Stimulated activated CD8-positive, alpha-beta memory T cell treated with anti-CD3 and anti-CD28 coated beads, Interleukin-12 subunit alpha, Interleukin-12 subunit beta, amount 100 ng/mL, for 24 hours (primary cell): ENCODE results near the gene GTF2A1.

Experiments used
- DNase-seq: peaks from one replicate; pipeline ENCODE4 v3.0.0-alpha.2; 2020; ENCODE audit errors: extremely low read depth

Gene GTF2A1

GRCh38 chr14:81137316-81137715, 83.4 kb downstream of the GTF2A1 start:
- no peak for DNase-seq

DNA sequence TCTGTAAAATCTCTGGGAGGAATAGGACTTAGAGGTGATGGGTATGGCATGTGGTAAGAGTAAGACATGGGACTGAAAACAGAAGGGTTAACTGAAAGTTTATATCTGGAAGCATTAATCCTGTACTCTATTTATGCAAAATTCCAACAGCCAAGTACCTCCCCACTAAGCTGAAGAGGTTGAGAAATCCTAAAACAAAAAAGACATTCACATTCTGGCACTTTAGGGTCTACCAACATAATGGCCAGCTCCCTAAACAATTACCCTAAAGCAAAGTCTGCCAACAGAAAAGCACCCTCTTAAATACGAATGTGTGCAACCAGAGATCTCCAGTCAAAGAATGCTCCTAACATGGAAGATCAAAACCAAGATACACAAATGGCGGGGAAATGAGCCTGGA, 87.4 kb downstream of the GTF2A1 start:
- no peak for DNase-seq

- DNase-seq = no peak
These were observed 88.3 kb downstream of the GTF2A1 start for GRCh38 chr14:81132468-81132867.

DNA sequence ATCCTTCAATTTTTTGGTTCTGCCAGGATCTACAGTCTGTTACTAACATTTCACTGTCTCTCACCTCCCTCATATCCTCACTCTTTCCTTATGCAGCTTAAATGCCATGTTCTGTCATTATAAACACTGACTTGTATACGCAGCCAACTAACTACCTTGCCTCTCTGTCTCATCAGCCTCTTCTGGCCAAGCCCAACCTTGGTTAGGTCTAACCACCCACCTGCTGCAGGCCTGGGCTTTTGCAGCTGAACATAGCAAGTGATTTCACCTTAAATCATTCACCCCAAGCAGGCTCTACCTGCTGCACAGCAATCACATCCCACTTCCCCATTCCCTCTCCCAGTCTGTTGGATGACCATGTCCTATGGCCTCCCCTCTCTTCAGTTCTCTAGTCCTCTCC, 91.5 kb downstream of the GTF2A1 start:
- no peak for DNase-seq

- no peak for DNase-seq
These were observed 93.0 kb downstream of the GTF2A1 start for GRCh38 chr14:81127785-81128184.

DNA sequence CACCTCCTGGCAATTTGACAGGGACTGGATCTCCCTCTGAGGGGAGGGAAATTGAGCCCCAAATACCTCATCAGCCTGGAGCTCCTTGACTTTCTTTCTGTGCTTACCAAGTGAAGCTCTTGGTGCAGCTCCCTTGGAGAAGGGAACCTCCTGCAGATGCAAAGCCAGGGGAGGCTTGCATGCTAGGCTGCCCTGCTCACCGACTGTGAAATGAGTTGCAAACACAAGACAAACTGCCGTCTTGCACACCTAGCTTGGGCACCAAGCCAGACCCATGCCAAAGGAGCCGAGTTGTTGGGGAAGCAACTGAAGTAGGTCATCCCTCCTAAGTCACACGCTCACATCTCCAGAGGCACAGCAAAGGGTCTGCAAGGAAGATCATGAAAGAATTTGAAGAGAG, 95.2 kb downstream of the GTF2A1 start:
- DNase-seq = no peak
